CD4-positive, CD25-positive, alpha-beta regulatory T cell (primary cell): ENCODE results near the gene GP2. TPM values are rescaled to one million over a fixed set of nuclear protein-coding genes. Genes with fewer than 3 reads are reported as not detected.

ENCODE experiments used
- ATAC-seq, 2 donors: fragments of 150-1000 bp; cut with Tn5 transposase; one replicate each; pipeline ENCODE4 v1.10.0; 2021; ENCODE audit warnings: low read depth in 2 of 2, moderate number of reproducible peaks in 2 of 2, moderate library complexity in 1 of 2
- DNase-seq, 3 donors: peaks; one replicate each; pipeline versions ENCODE4 v3.0.0 to v3.0.0-alpha.2; 2012 to 2022; ENCODE audit warnings: mixed read lengths in 1 of 3
- H3K27ac ChIP-seq: one replicate; pipeline ENCODE4 v1.7.0; 2013; ENCODE audit warnings: mild to moderate bottlenecking, low read length; ENCODE audit not compliant: insufficient read depth, poor library complexity, severe bottlenecking
- H3K27me3 ChIP-seq: one replicate; pipeline ENCODE4 v1.7.0; 2013; ENCODE audit warnings: low read length; ENCODE audit not compliant: control insufficient read depth, insufficient read depth
- H3K36me3 ChIP-seq: one replicate; pipeline ENCODE4 v1.7.0; 2013; ENCODE audit warnings: mild to moderate bottlenecking, low read length, moderate library complexity; ENCODE audit not compliant: control insufficient read depth, insufficient read depth
- H3K4me1 ChIP-seq: 2 replicates; pipeline ENCODE4 v1.7.0; 2013; ENCODE audit warnings: mild to moderate bottlenecking, low read length; ENCODE audit not compliant: insufficient read depth, control insufficient read depth, poor library complexity, severe bottlenecking
- H3K4me3 ChIP-seq: one replicate; pipeline ENCODE4 v1.7.0; 2013; ENCODE audit warnings: low read depth, mild to moderate bottlenecking, low read length, moderate library complexity
- H3K9me3 ChIP-seq, 2 experiments: 1 replicate in 1 of 2; 2 replicates in 1 of 2; pipeline ENCODE4 v1.7.0; 2013; ENCODE audit warnings: low read length in 2 of 2, mild to moderate bottlenecking in 1 of 2, moderate library complexity in 1 of 2; ENCODE audit not compliant: control insufficient read depth in 2 of 2
- H3K27ac Mint-ChIP-seq, 3 donors: one replicate each; pipeline ENCODE4 v1.8.0; 2020 to 2022; ENCODE audit warnings: mild to moderate bottlenecking in 3 of 3, mixed read lengths in 3 of 3, moderate library complexity in 2 of 3
- H3K27me3 Mint-ChIP-seq: one replicate; pipeline ENCODE4 v1.8.0; 2022; ENCODE audit warnings: mild to moderate bottlenecking, mixed read lengths
- H3K36me3 Mint-ChIP-seq: one replicate; pipeline ENCODE4 v1.8.0; 2020; ENCODE audit warnings: mixed read lengths
- H3K4me1 Mint-ChIP-seq, 4 donors: one replicate each; pipeline ENCODE4 v1.8.0; 2020 to 2022; ENCODE audit warnings: mixed read lengths in 4 of 4, mild to moderate bottlenecking in 1 of 4
- H3K4me3 Mint-ChIP-seq, 4 donors: one replicate each; pipeline ENCODE4 v1.8.0; 2020 to 2022; ENCODE audit warnings: mild to moderate bottlenecking in 4 of 4, mixed read lengths in 4 of 4, moderate library complexity in 3 of 4
- H3K9me3 Mint-ChIP-seq, 7 donors: one replicate each; pipeline ENCODE4 v1.8.0; 2020 to 2022; ENCODE audit warnings: mixed read lengths in 7 of 7, mild to moderate bottlenecking in 3 of 7, moderate library complexity in 2 of 7
- polyA plus RNA-seq, 4 donors: library from polyadenylated mRNA; unstranded; fragments of 300-500 nt; fragmentation: Illumina TruSeq; gene quantifications; one replicate each; pipeline ENCODE4 v1.2.3, GENCODE V29; 2021
- total RNA-seq: library from RNA; stranded (reverse); gene quantifications from one replicate; pipeline ENCODE4 v1.2.3, GENCODE V29; 2022

The GP2 gene
- total and polyA plus RNA-seq, 5 donors from 2014 or later, result not detected

DNA sequence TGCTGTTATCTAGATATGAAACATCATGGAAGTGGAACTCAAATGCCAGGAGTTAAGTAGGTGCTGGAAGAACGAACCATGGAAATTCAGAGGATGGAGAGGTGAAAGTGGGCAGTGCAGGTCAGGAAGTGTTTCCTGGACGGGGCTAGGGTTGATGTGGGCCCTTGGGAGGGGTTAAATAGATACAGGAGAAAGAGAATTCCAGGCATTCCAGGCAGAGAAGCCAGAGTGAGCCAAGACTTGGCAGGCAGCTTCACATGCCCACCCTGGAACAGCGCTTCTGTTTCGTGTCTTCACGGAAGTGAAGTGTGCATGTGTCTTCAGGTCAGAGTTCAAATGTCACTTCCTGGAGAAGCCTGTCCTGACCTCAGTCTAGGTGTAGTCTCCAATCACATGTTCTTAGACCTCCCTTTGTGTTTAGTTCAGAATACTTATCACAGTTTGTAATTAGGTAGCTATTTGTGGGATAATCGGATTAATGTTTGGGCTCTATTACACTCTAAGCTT lies 41.3 kb downstream of the GP2 start:
- Mint-ChIP-seq H3K4me3 (no peak overlapping the region), H3K36me3 (no peaks in the 10 kb centered on the region), H3K27ac (no peak overlapping the region), H3K27me3 (peaks cover 4% of the 10 kb centered on the region), H3K4me1 (no peaks in the 10 kb centered on the region), H3K9me3 (peaks cover 0 to 5% (median 2%) of the 10 kb centered on the region in 7 donors)
- peaks cover 1% of the 10 kb centered on the region for H3K27me3 ChIP-seq
- no peak overlapping the region for H3K27ac ChIP-seq
- H3K4me1 ChIP-seq, result no peaks in the 10 kb centered on the region
- no peak overlapping the region for H3K4me3 ChIP-seq
- ATAC-seq, result no peak
- no peaks in the 10 kb centered on the region for H3K9me3 ChIP-seq
- DNase-seq, result no peak
- H3K36me3 ChIP-seq, result no peaks in the 10 kb centered on the region

- no peaks in the 10 kb centered on the region for H3K36me3 Mint-ChIP-seq
- no peak overlapping the region for H3K4me3 Mint-ChIP-seq
- Histone ChIP-seq H3K4me1 (no peaks in the 10 kb centered on the region), H3K27me3 (peaks cover 1% of the 10 kb centered on the region), H3K9me3 (no peaks in the 10 kb centered on the region), H3K36me3 (no peaks in the 10 kb centered on the region), H3K4me3 (no peak overlapping the region), H3K27ac (no peak overlapping the region)
- H3K4me1 Mint-ChIP-seq, result no peaks in the 10 kb centered on the region
- DNase-seq (no peak), ATAC-seq (no peak)
- H3K9me3 Mint-ChIP-seq, result peaks cover 0 to 7% (median 0%) of the 10 kb centered on the region in 7 donors
- H3K27me3 Mint-ChIP-seq, result no peaks in the 10 kb centered on the region
- H3K27ac Mint-ChIP-seq, result no peak overlapping the region
Observed at GRCh38 chr16:20280259-20280658, 47.1 kb downstream of the GP2 start.

DNA sequence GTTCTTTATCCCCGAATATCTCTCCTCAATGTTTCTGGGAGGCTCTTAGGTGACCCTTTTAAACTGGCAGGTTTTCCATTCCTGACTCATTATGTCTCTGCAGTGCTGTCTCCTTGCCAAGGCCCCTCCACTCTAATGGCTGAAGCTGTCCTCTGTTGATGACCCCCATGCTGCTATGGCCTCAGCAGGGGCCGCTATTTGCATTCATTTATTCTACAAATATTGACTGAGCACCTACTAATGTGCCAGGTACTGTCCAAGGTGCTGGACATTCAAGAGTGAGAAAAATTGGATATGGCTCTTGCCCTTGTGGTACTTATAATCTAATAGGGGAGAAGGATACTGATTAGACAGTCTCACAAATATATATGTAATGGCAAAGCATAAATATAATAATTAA lies 55.4 kb downstream of the GP2 start:
- no peaks in the 10 kb centered on the region for H3K4me1 Mint-ChIP-seq

DNA sequence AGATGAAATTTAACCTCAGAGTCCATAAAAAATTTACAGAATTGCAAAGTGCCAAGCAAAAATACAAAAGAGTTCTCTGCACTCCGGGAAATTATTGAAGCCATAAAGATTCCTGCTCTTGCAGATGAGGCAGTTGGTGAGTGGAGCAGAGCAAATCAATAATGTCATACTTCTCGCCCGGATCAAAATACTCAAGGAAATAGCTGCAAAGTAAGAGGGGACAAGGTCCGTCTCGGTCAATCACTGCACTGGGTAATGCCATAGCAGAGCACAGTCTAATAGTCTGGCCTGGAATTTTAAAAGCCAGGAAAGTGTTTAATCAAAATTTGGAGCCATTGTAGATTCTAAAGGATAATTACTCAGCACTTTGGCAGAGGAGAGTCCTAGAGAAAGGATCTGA lies 58.9 kb downstream of the GP2 start:
- Mint-ChIP-seq H3K27ac (no peak overlapping the region), H3K27me3 (no peaks in the 10 kb centered on the region), H3K36me3 (no peaks in the 10 kb centered on the region), H3K9me3 (peaks cover 0 to 4% (median 0%) of the 10 kb centered on the region in 7 donors), H3K4me1 (no peaks in the 10 kb centered on the region), H3K4me3 (no peak overlapping the region)
- Histone ChIP-seq H3K27me3 (no peaks in the 10 kb centered on the region), H3K9me3 (no peaks in the 10 kb centered on the region), H3K4me1 (no peaks in the 10 kb centered on the region), H3K36me3 (no peaks in the 10 kb centered on the region), H3K27ac (no peak overlapping the region), H3K4me3 (no peak overlapping the region)
- ATAC-seq (no peak), DNase-seq (no peak)

More for the DNA sequence above, 55.4 kb downstream of the GP2 start:
- no peak overlapping the region for H3K4me3 ChIP-seq
- H3K36me3 Mint-ChIP-seq, result no peaks in the 10 kb centered on the region
- ATAC-seq, result no peak
- no peak for DNase-seq
- H3K27ac ChIP-seq, result no peak overlapping the region
- H3K27me3 Mint-ChIP-seq, result no peaks in the 10 kb centered on the region
- no peak overlapping the region for H3K27ac Mint-ChIP-seq
- no peaks in the 10 kb centered on the region for H3K9me3 ChIP-seq
- H3K36me3 ChIP-seq, result no peaks in the 10 kb centered on the region
- no peaks in the 10 kb centered on the region for H3K27me3 ChIP-seq
- H3K4me3 Mint-ChIP-seq, result no peak overlapping the region
- no peaks in the 10 kb centered on the region for H3K4me1 ChIP-seq
- peaks cover 0 to 4% (median 2%) of the 10 kb centered on the region in 7 donors for H3K9me3 Mint-ChIP-seq

GRCh38 chr16:20265019-20265418 lies 62.3 kb downstream of the GP2 start:
- DNase-seq (no peak), ATAC-seq (no peak)
- Mint-ChIP-seq H3K27ac (no peak overlapping the region), H3K4me3 (no peak overlapping the region), H3K4me1 (no peaks in the 10 kb centered on the region), H3K27me3 (no peaks in the 10 kb centered on the region), H3K36me3 (no peaks in the 10 kb centered on the region), H3K9me3 (no peaks in the 10 kb centered on the region)
- H3K36me3 ChIP-seq, result no peaks in the 10 kb centered on the region
- H3K4me3 ChIP-seq, result no peak overlapping the region
- H3K27me3 ChIP-seq, result no peaks in the 10 kb centered on the region
- no peak overlapping the region for H3K27ac ChIP-seq
- H3K4me1 ChIP-seq, result no peaks in the 10 kb centered on the region
- no peaks in the 10 kb centered on the region for H3K9me3 ChIP-seq

GRCh38 chr16:20263138-20263855 lies 64.0 kb downstream of the GP2 start:
- Mint-ChIP-seq H3K27me3 (no peaks in the 10 kb centered on the region), H3K9me3 (peaks cover 0 to 6% (median 2%) of the 10 kb centered on the region in 7 donors), H3K4me1 (no peaks in the 10 kb centered on the region), H3K36me3 (no peaks in the 10 kb centered on the region), H3K4me3 (no peak overlapping the region), H3K27ac (no peak overlapping the region)
- ATAC-seq (no peak), DNase-seq (no peak)
- Histone ChIP-seq H3K4me1 (no peaks in the 10 kb centered on the region), H3K4me3 (no peak overlapping the region), H3K27ac (no peak overlapping the region), H3K36me3 (no peaks in the 10 kb centered on the region), H3K27me3 (no peaks in the 10 kb centered on the region), H3K9me3 (no peaks in the 10 kb centered on the region)

DNA sequence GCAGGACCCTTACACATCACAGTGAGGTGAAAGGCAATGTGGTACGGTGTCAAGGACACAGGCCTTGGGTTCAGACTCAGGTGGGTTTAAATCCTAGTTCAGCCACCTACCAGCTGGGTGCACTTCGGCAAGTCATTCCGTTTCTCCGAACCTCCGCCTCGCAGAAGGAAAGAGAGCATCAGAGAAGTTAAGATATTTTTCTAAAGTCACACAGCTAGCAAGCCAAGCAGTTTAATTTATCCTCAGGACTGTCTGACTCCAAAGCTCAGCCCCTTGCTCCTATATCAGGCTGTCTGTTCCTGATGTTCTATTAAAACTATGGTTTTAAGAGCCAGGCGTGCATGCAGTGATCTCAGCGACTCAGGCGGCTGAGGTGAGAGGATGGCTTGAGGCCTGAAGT lies 65.1 kb downstream of the GP2 start:
- no peaks in the 10 kb centered on the region for H3K9me3 ChIP-seq
- Mint-ChIP-seq H3K9me3 (peaks cover 0 to 6% (median 2%) of the 10 kb centered on the region in 7 donors), H3K27me3 (no peaks in the 10 kb centered on the region), H3K4me1 (no peaks in the 10 kb centered on the region), H3K4me3 (no peak overlapping the region), H3K36me3 (no peaks in the 10 kb centered on the region), H3K27ac (no peak overlapping the region)
- H3K4me3 ChIP-seq, result no peak overlapping the region
- H3K4me1 ChIP-seq, result no peaks in the 10 kb centered on the region
- ATAC-seq, result no peak
- no peaks in the 10 kb centered on the region for H3K36me3 ChIP-seq
- DNase-seq, result no peak
- H3K27me3 ChIP-seq, result no peaks in the 10 kb centered on the region
- H3K27ac ChIP-seq, result no peak overlapping the region
